Kidney glomerular epithelial cell (primary cell): Measurements from ENCODE around the gene TGFBR3L.
"Not testable (repeated sequence)": the region's sequence is repeated elsewhere in the genome, so short reads cannot be mapped to it uniquely, and the experiment has no call there.

Experiments used
- DNase-seq: peaks from one replicate; lab custom pipeline; 2025; lab: John Stamatoyannopoulos, UW

Gene TGFBR3L

DNA sequence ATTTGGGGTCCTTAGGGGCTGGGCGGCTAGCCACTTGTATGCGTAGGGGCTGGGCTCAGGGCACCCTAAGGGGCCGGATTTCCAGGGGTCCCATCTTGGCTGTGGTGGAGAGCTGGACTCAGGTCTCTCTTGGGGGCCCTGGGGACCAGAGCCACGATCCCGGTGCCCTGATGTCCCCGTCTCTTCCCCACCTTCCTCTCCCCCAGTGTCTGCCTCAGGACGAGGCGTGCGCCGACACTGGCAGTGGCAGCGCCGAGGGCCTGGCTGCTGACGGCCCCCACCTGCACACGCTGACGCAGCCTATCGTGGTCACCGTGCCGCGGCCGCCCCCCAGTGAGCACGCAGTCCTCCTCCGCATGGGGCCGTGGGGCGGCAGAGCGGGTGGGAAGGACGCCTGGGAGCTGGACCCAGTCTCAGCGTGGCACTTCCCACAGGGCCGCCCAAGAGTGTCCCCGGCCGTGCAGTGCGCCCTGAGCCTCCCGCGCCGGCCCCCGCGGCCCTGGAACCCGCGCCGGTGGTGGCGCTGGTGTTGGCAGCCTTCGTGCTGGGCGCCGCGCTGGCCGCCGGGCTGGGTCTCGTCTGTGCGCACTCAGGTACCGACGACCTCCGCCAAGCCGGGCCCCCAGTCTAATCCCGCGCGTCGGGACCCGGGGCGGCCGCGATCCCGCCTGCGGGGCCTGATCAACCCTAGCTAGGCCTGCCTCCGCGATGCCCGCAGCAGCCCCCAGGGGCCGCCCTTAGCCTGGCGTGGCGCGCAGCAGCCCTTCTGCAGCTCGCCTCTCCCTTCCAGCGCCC is 2.8 kb downstream of the TGFBR3L start:
- DNase-seq = peak; percentile 9

GRCh38 chr19:7918062-7918614 is 3.5 kb downstream of the TGFBR3L start:
- DNase-seq = not testable (repeated sequence)

- DNase-seq = no peak
These were observed 4.2 kb downstream of the TGFBR3L start for GRCh38 chr19:7918615-7919421.

- DNase-seq = peak; percentile 85
These were observed 5.2 kb downstream of the TGFBR3L start, which contains the start of gene SNAPC2 for GRCh38 chr19:7919610-7920518. Gene SNAPC2, plus strand, starts transcription at chr19:7920338. Its CDS starts 29 bp downstream, at chr19:7920367.

GRCh38 chr19:7920519-7921301 is 6.1 kb downstream of the TGFBR3L start:
- peak; percentile 92 for DNase-seq

GRCh38 chr19:7921302-7921966 is 6.8 kb downstream of the TGFBR3L start:
- DNase-seq = no peak

DNA sequence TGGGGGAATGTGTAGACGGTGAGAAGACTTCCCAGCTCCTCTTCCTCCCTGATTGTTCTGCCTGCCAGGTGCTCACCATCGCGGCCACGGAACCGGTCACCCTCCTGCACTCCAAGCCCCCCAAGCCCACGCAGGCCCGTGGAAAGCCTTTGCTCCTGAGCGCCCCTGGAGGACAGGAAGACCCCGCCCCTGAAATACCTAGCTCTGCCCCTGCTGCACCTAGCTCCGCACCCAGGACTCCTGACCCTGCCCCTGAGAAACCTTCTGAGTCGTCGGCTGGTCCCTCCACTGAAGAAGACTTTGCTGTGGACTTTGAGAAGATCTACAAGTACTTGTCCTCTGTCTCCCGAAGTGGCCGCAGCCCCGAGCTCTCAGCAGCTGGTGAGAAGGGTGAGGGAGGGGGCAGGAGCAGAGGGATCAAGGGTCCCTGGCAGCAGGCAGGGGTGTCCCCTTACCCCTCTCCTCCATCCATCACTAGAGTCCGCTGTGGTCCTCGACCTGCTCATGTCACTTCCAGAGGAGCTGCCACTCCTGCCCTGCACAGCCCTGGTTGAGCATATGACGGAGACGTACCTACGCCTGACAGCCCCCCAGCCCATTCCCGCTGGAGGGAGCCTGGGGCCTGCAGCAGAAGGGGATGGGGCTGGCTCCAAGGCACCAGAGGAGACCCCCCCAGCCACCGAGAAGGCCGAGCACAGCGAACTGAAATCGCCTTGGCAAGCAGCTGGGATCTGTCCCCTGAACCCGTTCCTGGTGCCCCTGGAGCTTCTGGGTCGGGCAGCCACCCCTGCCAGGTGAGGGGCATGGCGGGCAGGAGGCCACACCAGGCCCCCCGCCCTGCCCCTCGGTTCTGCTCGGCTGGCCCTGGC is 7.6 kb downstream of the TGFBR3L start:
- DNase-seq = no peak

DNA sequence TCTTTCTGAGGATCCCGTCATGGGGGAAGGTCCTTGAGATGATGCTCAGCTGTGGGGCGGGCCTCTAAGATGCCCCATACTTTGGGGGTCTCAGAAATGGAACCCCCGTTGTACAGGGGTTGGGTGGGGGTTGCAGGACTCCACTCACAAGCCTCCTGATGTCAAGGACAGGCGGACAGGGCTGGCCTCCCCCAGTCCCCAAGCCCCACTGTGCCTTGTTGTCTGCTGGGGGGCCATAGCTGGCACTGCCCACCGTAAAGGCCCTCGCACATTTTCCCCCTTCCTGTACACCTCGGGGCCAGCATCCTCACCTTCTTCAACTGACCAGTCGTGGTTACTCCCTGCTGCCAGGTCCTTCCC is 8.2 kb downstream of the TGFBR3L start:
- DNase-seq = no peak

DNA sequence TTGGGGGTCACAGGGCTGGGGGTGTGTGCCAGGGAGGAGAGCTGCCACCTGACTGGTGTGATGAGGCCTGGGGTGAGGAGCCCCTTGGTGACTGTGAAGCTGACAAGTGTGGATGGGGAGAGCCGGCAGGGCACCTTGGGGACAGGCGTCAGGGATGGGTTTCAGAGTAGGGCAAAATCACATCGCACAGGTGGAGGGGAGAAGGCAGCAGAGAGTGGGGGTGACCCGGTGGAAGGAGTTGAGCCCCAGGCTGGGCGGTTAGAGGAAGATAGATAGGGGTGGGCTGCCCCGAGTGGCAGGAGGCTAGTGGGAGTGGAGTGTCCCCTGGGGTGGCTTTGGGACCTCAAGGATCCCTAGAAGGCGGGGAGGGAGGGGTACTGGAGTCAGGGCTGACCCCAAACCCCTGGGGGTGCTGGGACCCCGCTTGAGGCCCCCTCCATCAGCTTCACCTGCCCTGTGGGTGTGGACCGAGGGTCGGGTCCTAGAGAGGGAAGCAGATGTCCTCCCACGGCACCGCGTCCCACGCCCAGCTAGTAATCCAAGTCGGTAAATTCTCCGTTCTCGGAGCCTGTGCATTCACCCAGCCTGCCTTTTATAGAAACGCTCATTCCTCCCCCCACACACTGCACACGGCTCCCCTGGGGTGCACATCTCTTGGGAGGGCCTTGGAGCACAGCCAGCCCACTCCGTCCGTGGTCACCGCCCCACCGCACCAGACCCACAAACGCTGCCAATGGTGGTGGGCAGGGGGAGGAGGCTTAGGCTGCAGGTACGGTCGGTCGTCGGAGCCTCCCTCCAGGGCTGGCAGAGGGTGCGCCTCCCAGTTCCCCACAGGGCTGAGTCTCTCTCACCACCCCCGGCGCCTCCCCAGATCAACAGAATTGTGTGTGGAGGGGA is 8.9 kb downstream of the TGFBR3L start:
- no peak for DNase-seq

DNA sequence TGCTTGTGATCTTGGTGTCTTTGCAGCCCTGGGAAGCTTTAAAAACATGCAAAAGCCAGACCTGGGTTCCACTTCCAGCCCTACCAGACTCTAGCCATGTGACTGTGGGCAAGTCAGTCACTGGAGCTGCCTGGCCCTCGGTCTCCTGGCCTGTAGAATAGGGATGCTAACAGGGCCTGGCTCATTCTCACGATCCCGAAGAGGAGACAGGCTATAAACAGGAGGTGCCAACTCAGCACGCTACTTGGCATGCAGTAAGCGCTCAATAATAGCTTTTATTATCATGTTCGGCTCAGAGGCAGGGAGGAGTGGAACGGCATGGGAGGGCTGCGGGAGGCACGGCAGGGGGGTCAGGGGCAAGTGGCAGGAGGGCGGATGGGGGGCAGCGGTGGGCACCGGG is 9.6 kb downstream of the TGFBR3L start:
- DNase-seq = no peak

DNA sequence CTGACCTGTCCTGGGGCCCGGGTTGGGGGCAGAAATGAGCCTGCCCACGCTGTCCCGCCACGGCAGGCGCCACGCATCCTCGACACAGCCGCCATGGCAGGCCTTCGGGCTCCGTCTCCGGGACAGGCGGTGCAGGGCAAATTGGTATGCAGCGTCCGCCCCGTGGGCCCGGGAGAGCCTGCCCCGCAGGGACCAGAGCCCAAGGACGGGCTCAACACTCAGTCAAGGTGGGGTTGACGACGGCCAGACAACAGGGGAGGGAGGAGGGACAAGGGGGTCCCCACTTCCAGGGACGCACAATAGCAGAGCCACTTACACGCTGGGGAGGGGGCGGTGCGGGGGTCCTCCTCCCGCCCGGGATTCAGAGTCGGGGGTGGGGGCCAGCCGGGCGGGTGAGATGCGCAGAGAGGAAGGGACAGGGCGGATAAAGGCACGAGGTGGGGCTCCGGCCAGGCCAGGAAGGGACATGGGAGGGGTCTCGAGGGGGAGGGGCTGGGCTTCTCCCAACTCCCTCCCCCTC is 10.1 kb downstream of the TGFBR3L start:
- DNase-seq = no peak

DNA sequence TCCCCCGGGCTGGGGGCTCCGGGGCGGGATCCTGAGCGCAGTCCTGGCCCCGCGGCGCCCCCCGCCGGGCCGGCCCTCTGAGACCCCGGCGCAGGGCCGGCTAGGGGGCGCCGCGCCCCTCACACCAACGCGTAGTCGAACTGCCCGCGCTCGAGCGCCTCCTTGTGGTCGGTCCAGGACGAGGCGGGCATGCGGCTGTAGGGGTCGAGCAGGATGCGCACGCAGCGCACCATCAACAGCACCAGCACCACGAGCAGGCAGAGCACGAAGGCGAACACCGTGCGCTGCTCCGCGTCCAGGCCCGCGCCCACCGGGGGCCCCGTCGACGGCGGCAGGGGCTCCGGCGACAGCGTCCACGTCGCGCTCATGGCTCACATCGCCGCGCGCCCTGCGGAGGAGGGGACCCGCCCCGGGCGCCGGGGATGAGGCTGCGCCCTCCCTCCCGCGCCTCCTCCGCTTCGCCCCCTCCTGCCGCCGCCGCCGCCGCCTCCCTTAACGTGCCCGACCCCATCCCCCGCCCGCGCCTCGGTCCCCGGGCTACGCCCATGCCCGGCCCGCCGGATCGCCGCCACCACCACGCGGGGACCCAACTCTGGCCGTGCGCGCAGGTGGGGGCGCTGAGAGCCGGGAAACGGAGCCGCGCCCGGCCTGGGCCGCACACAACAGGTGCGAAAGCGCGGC is 10.7 kb downstream of the TGFBR3L start:
- DNase-seq = peak; percentile 28

DNA sequence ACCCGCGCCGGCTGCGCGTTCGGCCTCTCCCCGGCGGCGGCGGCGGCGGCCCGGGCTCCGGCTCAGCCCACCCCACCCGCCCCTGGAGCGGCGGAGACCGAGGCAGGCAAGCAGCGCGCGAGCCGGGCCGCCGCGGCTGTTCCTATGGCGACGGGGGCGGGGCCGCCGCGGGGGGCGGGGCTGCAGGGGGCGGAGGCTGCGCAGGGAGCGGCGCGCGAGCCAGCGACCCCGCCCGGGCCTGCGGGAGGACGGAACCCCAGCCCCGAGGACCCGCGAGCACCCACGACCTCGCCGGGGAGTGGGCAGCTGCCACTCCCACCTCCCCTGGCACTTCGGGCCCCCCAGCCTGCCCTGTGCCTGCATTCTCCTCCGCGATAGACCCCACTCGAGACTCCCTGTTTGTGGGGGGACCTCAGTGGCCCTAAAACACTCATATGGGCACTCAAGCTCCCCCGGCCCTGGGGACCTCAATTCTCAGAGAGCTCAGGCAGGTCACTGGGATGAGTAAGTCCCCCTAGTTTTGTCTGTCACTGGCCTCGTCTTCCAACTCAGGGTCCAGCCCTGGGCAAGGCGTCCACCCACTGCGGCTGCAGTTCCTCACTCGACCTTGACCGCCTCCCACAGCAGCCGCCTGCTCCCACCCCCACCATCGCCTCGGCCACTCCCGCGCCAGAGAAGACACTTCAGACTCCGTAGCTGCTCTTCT is 11.5 kb downstream of the TGFBR3L start, which contains the start of gene CTXN1:
TSS of gene CTXN1 (minus strand) at position 115 of the 706 bp plus-strand sequence. CDS start 597 bp downstream, outside the sequence.
- DNase-seq = peak; percentile 31

DNA sequence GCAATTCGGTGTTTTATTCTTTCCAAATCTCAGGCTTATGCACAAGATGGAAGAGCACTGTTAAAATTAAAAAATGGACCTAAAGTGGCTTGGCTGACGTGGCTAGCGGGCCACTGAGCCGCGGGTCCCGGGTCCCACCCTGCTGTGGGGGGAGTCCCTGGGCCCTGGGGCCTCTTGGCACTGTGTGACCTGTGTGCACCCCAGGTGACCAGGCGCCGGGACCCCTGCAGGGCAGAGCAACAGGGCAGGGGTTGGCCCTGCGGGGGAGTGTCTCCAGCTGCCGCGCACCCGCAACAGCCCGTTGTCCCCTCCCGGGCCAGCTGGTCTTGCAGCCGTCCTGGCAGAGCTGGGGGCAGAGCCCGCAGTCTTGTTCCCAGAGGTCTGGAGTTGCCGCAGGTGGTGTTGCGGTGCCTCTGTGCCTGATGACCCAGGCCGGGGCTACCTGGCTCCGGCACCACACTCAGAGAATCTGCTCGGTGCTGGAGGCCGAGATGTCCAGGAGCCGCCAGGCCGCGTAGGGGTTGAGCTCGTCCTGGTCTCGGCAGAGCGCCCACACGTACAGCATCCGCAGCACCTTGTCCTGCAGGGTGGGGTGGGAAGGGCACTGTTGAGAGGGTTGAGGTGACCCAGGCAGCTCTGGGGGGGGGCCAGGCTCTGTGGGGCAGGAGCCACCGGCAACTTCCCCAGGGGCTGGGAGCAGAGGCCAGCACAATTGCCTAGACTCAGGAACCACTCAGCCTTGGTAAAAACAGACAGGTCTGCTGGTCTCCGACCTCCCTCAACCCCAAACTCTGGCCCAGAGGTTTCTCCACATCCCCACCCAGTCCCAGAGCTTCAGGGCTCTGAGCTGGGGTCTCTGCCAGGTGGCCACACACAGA is 12.3 kb downstream of the TGFBR3L start:
- no peak for DNase-seq

DNA sequence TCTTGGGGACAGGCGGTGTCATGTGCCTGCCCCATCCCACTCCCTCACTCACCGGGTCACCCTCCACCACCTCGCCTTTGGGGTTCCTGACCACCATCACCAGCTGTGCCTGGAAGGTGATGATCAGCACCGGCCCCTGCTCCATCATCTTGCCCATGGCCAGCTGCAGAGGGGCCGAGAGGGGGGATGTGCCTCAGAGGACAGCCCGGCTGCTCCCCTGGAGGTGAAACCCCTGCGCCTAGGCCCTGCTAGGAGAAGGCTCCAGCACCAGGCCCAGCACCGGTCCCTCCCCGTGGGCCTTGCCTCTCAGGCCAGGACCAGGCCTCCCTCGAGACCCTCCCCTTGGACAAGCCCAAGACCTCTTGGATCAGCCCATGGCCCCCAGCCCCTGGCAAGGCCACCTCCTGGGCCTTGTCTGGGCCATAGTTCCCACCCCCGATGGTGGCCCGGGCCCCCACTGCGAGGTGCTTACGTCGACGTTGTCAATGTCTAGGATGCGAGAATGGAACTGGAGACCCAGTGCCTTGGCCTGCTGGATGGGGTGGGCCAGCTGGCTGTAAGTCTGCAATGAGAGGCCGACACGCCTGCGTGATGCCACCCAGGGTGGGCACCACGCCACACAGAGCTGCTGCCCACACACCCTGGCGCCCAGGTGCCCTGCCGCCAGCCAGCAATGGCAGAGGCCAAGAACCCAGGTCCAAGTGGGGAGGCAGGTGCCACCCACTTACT is 13.1 kb downstream of the TGFBR3L start:
- DNase-seq = no peak
